Measurements from ENCODE around the gene SLC38A7.

SLC38A7 gene

GRCh38 chr16:58644765-58645487 is 39.6 kb downstream of the SLC38A7 start:
- no peaks in the 10 kb centered on the region for H3K27me3 ChIP-seq (ENCODE audit: insufficient read depth, poor library complexity, severe bottlenecking)
- TF ChIP-seq, protein P1, sequence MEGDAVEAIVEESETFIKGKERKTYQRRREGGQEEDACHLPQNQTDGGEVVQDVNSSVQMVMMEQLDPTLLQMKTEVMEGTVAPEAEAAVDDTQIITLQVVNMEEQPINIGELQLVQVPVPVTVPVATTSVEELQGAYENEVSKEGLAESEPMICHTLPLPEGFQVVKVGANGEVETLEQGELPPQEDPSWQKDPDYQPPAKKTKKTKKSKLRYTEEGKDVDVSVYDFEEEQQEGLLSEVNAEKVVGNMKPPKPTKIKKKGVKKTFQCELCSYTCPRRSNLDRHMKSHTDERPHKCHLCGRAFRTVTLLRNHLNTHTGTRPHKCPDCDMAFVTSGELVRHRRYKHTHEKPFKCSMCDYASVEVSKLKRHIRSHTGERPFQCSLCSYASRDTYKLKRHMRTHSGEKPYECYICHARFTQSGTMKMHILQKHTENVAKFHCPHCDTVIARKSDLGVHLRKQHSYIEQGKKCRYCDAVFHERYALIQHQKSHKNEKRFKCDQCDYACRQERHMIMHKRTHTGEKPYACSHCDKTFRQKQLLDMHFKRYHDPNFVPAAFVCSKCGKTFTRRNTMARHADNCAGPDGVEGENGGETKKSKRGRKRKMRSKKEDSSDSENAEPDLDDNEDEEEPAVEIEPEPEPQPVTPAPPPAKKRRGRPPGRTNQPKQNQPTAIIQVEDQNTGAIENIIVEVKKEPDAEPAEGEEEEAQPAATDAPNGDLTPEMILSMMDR (IDR thresholded peaks at IDR 0.05; ENCODE audit: insufficient read depth, low read length) = no peak
- DNase-seq (ENCODE audit: low read depth in 1 of 2, low spot score in 1 of 2) = no peak
- H3K27ac ChIP-seq (replicated peaks) = no peak overlapping the region
- no peak overlapping the region for H3K4me3 ChIP-seq (replicated peaks; ENCODE audit: insufficient read depth, low read length)

DNA sequence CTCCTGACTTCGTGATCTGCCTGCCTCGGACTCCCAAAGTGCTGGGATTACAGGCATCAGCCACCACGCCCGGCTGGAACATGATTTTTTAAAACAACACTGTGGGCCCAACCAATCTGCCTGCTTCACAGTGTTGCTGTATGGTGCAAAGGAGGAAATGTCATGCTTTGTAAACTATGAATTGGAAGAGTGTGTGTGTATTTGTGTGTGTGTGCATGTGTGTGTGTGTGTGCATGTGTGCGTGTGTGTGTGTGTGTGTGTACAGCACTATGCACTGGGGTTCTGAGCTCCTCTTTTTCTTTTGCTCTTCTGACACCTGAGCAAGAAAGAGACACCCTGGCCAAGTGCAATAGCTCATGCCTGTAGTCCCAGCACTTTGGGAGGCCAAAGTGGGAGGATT is 40.5 kb downstream of the SLC38A7 start:
- Histone ChIP-seq H3K27me3 (ENCODE audit: insufficient read depth, poor library complexity, severe bottlenecking) (no peaks in the 10 kb centered on the region), H3K27ac (replicated peaks) (no peak overlapping the region), H3K4me3 (replicated peaks; ENCODE audit: insufficient read depth, low read length) (no peak overlapping the region)
- no peak for DNase-seq (ENCODE audit: low read depth in 1 of 2, low spot score in 1 of 2)
- TF ChIP-seq GABPA (IDR thresholded peaks at IDR 0.05; ENCODE audit: low read depth) = no peak
- TF ChIP-seq, protein P1 (IDR thresholded peaks at IDR 0.05; ENCODE audit: insufficient read depth, low read length) = no peak
- no peak for TF ChIP-seq POLR2AphosphoS5 (IDR thresholded peaks at IDR 0.05; ENCODE audit: low read depth)
- TF ChIP-seq REST (IDR thresholded peaks at IDR 0.05; ENCODE audit: insufficient replicate concordance, low read depth) = no peak
- TF ChIP-seq SPI1 (IDR thresholded peaks at IDR 0.05; ENCODE audit: borderline replicate concordance, low read depth) = no peak

DNA sequence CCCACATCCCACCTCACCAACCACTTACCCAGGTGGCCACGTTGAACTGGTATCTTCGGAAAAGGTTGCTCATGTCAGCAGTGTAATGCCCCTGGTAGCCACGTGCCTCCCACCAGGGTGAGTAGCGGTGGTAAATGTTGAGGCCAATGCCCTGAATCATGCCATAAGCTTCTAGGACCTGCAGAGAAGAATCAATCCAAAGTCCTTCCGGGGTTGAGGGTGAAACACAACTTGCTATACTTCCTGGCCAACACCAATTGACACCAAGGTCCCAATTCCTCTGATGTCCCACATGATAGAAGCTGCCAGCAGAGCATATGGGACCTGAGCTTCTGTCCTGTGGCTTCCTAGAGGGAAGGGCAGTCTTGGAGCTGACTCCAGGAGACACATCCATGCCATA is 43.6 kb downstream of the SLC38A7 start:
- DNase-seq (ENCODE audit: low read depth in 1 of 2, low spot score in 1 of 2) = no peak
- H3K27me3 ChIP-seq (ENCODE audit: insufficient read depth, poor library complexity, severe bottlenecking) = no peaks in the 10 kb centered on the region
- H3K27ac ChIP-seq (replicated peaks) = no peak overlapping the region
- no peak for TF ChIP-seq REST (IDR thresholded peaks at IDR 0.05; ENCODE audit: insufficient replicate concordance, low read depth)
- H3K4me3 ChIP-seq (replicated peaks; ENCODE audit: insufficient read depth, low read length) = no peak overlapping the region

GRCh38 chr16:58639836-58640235 is 44.7 kb downstream of the SLC38A7 start:
- TF ChIP-seq REST (IDR thresholded peaks at IDR 0.05; ENCODE audit: insufficient replicate concordance, low read depth) (no peak), SPI1 (IDR thresholded peaks at IDR 0.05; ENCODE audit: borderline replicate concordance, low read depth) (no peak), GABPA (IDR thresholded peaks at IDR 0.05; ENCODE audit: low read depth) (no peak), POLR2AphosphoS5 (IDR thresholded peaks at IDR 0.05; ENCODE audit: low read depth) (no peak)
- TF ChIP-seq, protein P1 (IDR thresholded peaks at IDR 0.05; ENCODE audit: insufficient read depth, low read length) = no peak
- DNase-seq (ENCODE audit: low read depth in 1 of 2, low spot score in 1 of 2) = no peak

More at GRCh38 chr16:58639836-58640235, 44.7 kb downstream of the SLC38A7 start:
- Histone ChIP-seq H3K27me3 (ENCODE audit: insufficient read depth, poor library complexity, severe bottlenecking) (no peaks in the 10 kb centered on the region), H3K27ac (replicated peaks) (no peak overlapping the region), H3K4me3 (replicated peaks; ENCODE audit: insufficient read depth, low read length) (no peak overlapping the region)

All from HL-60 (cell line).